Measurements from ENCODE around the gene MMP1. TPM values are rescaled to one million over a fixed set of nuclear protein-coding genes. Genes with fewer than 3 reads are reported as not detected.
A peak's percentile ranks its signal among the peaks of the same experiment; 100 is the strongest.

The MMP1 gene
- total and polyA plus RNA-seq, 5 donors, result 0.05 to 1.0 (median 0.14) TPM; not detected in 2

DNA sequence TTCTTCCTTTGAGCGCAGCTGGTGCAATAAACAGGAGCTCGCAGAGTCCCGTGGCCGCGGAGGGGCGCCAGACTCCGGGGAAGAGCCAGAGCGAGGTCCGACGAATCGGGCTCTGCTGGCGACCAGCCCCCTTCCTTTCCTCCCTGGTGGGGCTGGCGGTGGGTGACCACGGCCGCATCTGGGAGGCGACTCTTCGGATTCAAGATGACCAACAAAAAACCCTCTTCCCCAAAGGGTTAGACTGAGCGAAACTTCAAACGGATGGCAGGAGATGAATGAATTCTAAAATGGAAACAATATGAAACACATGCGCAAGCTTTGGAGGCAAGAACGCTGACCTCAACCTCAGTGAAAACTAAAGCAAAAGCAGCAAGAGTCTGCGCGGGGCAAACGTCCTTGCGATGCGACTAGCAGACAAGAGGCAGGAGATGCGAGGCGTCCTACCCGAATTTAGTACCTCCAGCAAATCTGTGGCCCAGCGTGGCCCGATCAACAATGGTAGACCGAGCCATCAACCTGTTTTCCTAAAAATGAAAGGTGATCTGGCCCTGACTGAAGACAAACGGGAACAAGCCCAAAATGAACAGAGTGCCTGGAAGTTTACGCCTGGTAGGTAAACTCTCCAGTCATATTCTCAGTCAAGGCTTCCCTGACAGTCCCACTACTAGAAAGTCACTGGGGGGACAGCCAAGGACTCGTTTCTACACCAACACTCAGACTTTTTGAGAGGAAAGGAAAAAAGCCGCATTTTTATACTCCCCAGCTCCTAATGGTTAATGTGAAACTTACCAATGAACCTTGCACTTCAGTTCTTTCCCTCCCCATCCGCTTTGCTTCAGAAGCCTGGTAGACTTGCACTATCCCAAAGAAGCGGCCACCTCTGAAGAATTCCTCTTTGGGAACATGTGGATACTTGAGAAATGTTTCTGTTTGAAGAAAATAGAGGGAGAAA lies 33.8 kb upstream of the MMP1 start:
- no peak overlapping the region for H3K4me3 ChIP-seq (ENCODE audit: low read length)
- no peak for ATAC-seq
- no peak overlapping the region for H3K27ac ChIP-seq (ENCODE audit: low read length)
- WGBS, result 40% methylated on average over 38 of the region's 38 CpGs
- H3K27me3 ChIP-seq (ENCODE audit: control insufficient read depth, insufficient read depth), result no peaks in the 10 kb centered on the region
- DNase-seq, result peak; percentile 12 to 68 (median 39)
- intact Hi-C loops (cut with DNase I), result no loop called here
- no peaks in the 10 kb centered on the region for H3K9me3 ChIP-seq (ENCODE audit: control insufficient read depth, low read length)
- no peaks in the 10 kb centered on the region for H3K4me1 ChIP-seq (ENCODE audit: control insufficient read depth, insufficient read depth, low read length)

DNA sequence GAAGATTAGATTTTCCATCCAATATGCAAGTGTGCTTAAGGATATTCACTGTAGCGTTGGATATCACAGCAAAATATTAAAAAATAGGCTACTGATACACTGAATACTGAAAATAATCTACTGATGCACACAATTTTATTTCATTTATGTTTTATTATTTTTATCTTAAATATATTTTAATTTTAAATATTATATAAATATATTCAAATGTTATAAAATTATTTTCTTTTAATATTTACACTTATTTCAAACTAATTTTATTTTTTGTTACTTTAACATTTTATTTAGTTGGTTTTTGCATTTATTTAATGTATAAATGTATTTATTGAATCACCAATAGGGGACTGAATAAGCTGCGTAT lies 33.1 kb upstream of the MMP1 start:
- DNase-seq, result no peak
- intact Hi-C loops (cut with DNase I), result no loop called here
- H3K27ac ChIP-seq (ENCODE audit: low read length), result no peak overlapping the region
- H3K4me3 ChIP-seq (ENCODE audit: low read length), result no peak overlapping the region
- H3K27me3 ChIP-seq (ENCODE audit: control insufficient read depth, insufficient read depth), result no peaks in the 10 kb centered on the region
- ATAC-seq, result no peak
- H3K9me3 ChIP-seq (ENCODE audit: control insufficient read depth, low read length), result no peaks in the 10 kb centered on the region
- WGBS, result 55% methylated on average over 2 of the region's 2 CpGs
- H3K4me1 ChIP-seq (ENCODE audit: control insufficient read depth, insufficient read depth, low read length), result no peaks in the 10 kb centered on the region

DNA sequence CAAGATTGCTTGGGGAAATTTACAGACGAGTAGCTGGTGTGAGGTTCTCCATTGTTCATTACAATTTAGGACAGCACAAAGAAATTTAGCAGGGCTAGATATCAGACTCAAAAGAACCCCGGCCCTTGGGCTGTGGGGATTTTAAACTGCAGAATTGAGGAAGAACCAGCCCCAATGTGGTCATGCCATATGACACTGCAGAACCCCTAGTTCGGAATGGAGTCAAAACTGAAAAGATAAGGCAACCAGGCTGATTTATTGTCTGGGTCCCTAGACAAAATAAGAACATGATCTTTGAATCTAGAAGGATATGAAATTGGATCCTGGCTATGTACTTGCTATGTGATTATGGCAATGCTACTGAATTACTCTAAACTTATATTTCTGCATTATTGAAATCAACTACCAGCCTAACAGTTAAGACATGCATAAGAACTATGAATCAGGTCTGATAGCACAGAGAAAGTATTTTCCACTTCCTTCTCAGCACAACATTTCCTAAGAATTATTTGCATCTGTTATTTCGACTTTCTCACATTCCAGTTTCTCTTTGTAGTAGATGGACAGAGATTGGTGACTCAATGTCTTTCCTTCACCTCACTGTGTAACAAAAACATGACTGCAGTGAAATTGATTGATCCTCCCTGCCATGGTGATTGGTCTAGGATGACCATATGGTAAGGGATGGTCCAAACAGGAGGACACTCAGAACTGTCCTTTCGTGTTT lies 32.2 kb upstream of the MMP1 start:
- no peak overlapping the region for H3K4me3 ChIP-seq (ENCODE audit: low read length)
- no peak for ATAC-seq
- no peak overlapping the region for H3K27ac ChIP-seq (ENCODE audit: low read length)
- H3K4me1 ChIP-seq (ENCODE audit: control insufficient read depth, insufficient read depth, low read length), result no peaks in the 10 kb centered on the region
- WGBS, result 72% methylated on average over 5 of the region's 5 CpGs
- intact Hi-C loops (cut with DNase I), result no loop called here
- H3K27me3 ChIP-seq (ENCODE audit: control insufficient read depth, insufficient read depth), result no peaks in the 10 kb centered on the region
- no peak for DNase-seq
- H3K9me3 ChIP-seq (ENCODE audit: control insufficient read depth, low read length), result no peaks in the 10 kb centered on the region

DNA sequence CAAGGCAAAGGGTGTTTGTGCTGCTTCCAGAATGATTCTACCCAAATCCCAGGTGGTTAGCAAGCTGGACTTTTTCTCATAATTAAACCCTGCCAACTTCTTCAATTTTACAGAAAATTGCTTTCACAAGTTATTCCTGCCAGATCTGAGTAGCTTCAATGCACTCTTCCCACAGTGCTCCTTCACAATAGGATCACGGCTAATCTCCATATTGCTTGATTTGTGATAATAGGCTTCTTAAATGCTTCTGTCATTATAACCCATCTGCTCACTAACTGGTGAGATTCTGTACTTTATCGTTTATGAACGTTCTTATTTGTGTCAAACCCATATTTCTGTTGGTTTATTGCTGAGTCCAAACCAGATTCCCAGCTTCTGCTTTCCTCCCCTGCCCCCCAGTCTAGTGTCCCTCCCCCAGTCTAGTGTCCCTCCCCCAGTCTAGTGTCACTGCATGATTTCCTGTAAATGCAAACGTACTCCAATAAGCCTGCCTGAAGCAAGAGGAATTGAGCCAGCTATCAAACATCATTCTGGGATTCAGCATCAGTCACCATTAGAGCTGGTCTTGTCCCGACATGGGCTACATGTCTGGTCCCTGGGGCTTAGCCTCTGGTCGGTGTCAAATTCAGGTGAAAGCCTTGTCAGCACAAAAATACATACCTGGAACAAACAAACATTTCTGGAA lies 31.5 kb upstream of the MMP1 start:
- 64% methylated on average over 6 of the region's 6 CpGs for WGBS

GRCh38 chr11:102824556-102824955 lies 26.6 kb upstream of the MMP1 start:
- intact Hi-C loops (cut with DNase I), result no loop called here
- Histone ChIP-seq H3K4me1 (ENCODE audit: control insufficient read depth, insufficient read depth, low read length) (no peaks in the 10 kb centered on the region), H3K9me3 (ENCODE audit: control insufficient read depth, low read length) (no peaks in the 10 kb centered on the region), H3K27me3 (ENCODE audit: control insufficient read depth, insufficient read depth) (no peaks in the 10 kb centered on the region), H3K27ac (ENCODE audit: low read length) (no peak overlapping the region), H3K4me3 (ENCODE audit: low read length) (no peak overlapping the region)
- no peak for DNase-seq
- 97% methylated on average over 1 of the region's 1 CpG for WGBS
- no peak for ATAC-seq

More for the DNA sequence above, 31.5 kb upstream of the MMP1 start:
- H3K27ac ChIP-seq (ENCODE audit: low read length), result no peak overlapping the region
- H3K4me3 ChIP-seq (ENCODE audit: low read length), result no peak overlapping the region
- no peaks in the 10 kb centered on the region for H3K9me3 ChIP-seq (ENCODE audit: control insufficient read depth, low read length)
- H3K4me1 ChIP-seq (ENCODE audit: control insufficient read depth, insufficient read depth, low read length), result no peaks in the 10 kb centered on the region
- ATAC-seq (no peak), DNase-seq (no peak)
- intact Hi-C loops (cut with DNase I), result no loop called here
- no peaks in the 10 kb centered on the region for H3K27me3 ChIP-seq (ENCODE audit: control insufficient read depth, insufficient read depth)

GRCh38 chr11:102819491-102819890 lies 21.5 kb upstream of the MMP1 start:
- Histone ChIP-seq H3K27ac (ENCODE audit: low read length) (no peak overlapping the region), H3K27me3 (ENCODE audit: control insufficient read depth, insufficient read depth) (no peaks in the 10 kb centered on the region), H3K4me1 (ENCODE audit: control insufficient read depth, insufficient read depth, low read length) (no peaks in the 10 kb centered on the region), H3K4me3 (ENCODE audit: low read length) (no peak overlapping the region), H3K9me3 (ENCODE audit: control insufficient read depth, low read length) (no peaks in the 10 kb centered on the region)
- WGBS, result 67% methylated on average over 6 of the region's 6 CpGs
- no peak for ATAC-seq
- intact Hi-C loops (cut with DNase I), result no loop called here
- DNase-seq, result peak in 1 of 3 donors; percentile 15

GRCh38 chr11:102813484-102813883 lies 15.5 kb upstream of the MMP1 start:
- Histone ChIP-seq H3K9me3 (ENCODE audit: control insufficient read depth, low read length) (no peaks in the 10 kb centered on the region), H3K27me3 (ENCODE audit: control insufficient read depth, insufficient read depth) (no peaks in the 10 kb centered on the region), H3K27ac (ENCODE audit: low read length) (no peak overlapping the region), H3K4me1 (ENCODE audit: control insufficient read depth, insufficient read depth, low read length) (no peaks in the 10 kb centered on the region), H3K4me3 (ENCODE audit: low read length) (no peak overlapping the region)
- intact Hi-C loops (cut with DNase I), result no loop called here
- WGBS, result 80% methylated on average over 1 of the region's 1 CpG
- ATAC-seq, result no peak
- DNase-seq, result no peak

DNA sequence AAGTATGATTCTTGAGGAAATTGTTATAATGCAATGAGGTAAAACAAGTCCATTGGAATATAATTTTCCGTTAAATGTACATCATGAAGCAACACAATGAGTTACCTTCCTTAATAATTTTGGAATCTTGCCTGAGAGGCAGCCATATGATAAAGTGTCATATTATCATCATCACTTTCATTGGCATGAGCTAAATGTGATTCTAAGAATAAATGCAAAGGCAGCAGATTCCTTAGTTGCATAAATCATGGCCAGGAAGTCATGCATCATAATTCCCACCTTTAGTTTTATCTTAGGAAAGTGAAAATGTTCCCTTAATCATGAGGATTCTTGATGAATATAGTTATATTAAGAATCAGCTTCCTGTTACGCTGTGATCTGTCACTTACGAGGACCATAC lies 14.2 kb upstream of the MMP1 start:
- Histone ChIP-seq H3K4me3 (ENCODE audit: low read length) (no peak overlapping the region), H3K27ac (ENCODE audit: low read length) (no peak overlapping the region), H3K9me3 (ENCODE audit: control insufficient read depth, low read length) (no peaks in the 10 kb centered on the region), H3K27me3 (ENCODE audit: control insufficient read depth, insufficient read depth) (no peaks in the 10 kb centered on the region), H3K4me1 (ENCODE audit: control insufficient read depth, insufficient read depth, low read length) (no peaks in the 10 kb centered on the region)
- WGBS, result 62% methylated on average over 3 of the region's 3 CpGs
- no peak for ATAC-seq
- intact Hi-C loops (cut with DNase I), result no loop called here
- no peak for DNase-seq

- WGBS, result 9% methylated on average over 3 of the region's 3 CpGs
- Histone ChIP-seq H3K27me3 (ENCODE audit: control insufficient read depth, insufficient read depth) (no peaks in the 10 kb centered on the region), H3K4me1 (ENCODE audit: control insufficient read depth, insufficient read depth, low read length) (no peaks in the 10 kb centered on the region), H3K9me3 (ENCODE audit: control insufficient read depth, low read length) (no peaks in the 10 kb centered on the region), H3K4me3 (ENCODE audit: low read length) (no peak overlapping the region), H3K27ac (ENCODE audit: low read length) (no peak overlapping the region)
- intact Hi-C loops (cut with DNase I), result no loop called here
- no peak for ATAC-seq
- DNase-seq, result no peak
Measured at GRCh38 chr11:102810950-102811660, 13.1 kb upstream of the MMP1 start.

GRCh38 chr11:102809971-102810370 lies 12.0 kb upstream of the MMP1 start:
- intact Hi-C loops (cut with DNase I), result no loop called here
- no peak overlapping the region for H3K4me3 ChIP-seq (ENCODE audit: low read length)
- DNase-seq (no peak), ATAC-seq (no peak)
- H3K27ac ChIP-seq (ENCODE audit: low read length), result no peak overlapping the region
- no peaks in the 10 kb centered on the region for H3K9me3 ChIP-seq (ENCODE audit: control insufficient read depth, low read length)
- WGBS, result 54% methylated on average over 2 of the region's 2 CpGs
- H3K27me3 ChIP-seq (ENCODE audit: control insufficient read depth, insufficient read depth), result no peaks in the 10 kb centered on the region
- H3K4me1 ChIP-seq (ENCODE audit: control insufficient read depth, insufficient read depth, low read length), result no peaks in the 10 kb centered on the region
